Measurements from ENCODE around the gene KPNA4. TPM values are rescaled to one million over a fixed set of nuclear protein-coding genes. Genes with fewer than 3 reads are reported as not detected.
A peak's percentile ranks its signal among the peaks of the same experiment; 100 is the strongest.
"Not testable (repeated sequence)": the region's sequence is repeated elsewhere in the genome, so short reads cannot be mapped to it uniquely, and the experiment has no call there.

Gene KPNA4
- total RNA-seq, 2 experiments from 2014 or later, result 36.7 to 46.3 TPM

GRCh38 chr3:160544844-160545503 lies 20.4 kb downstream of the KPNA4 start:
- DNase-seq, result no peak
- H3K36me3 Mint-ChIP-seq (ENCODE audit: low read depth), result peaks cover 22% of the 10 kb centered on the region
- POLR2A ChIA-PET, result no interaction called here

GRCh38 chr3:160540551-160540950 lies 24.8 kb downstream of the KPNA4 start:
- ChIA-PET CTCF (no interaction called here), POLR2A (no interaction called here)
- no peak for DNase-seq
- Mint-ChIP-seq H3K27me3 (ENCODE audit: low read depth) (no peaks in the 10 kb centered on the region), H3K4me1 (ENCODE audit: low read depth) (peaks cover 14% of the 10 kb centered on the region), H3K4me3 (no peak overlapping the region), H3K27ac (no peak overlapping the region), H3K36me3 (ENCODE audit: low read depth) (peaks cover 15% of the 10 kb centered on the region), H3K9me3 (ENCODE audit: insufficient read depth) (no peaks in the 10 kb centered on the region)
- ATAC-seq, result no peak

More at GRCh38 chr3:160544844-160545503, 20.4 kb downstream of the KPNA4 start:
- H3K4me1 Mint-ChIP-seq (ENCODE audit: low read depth), result peaks cover 14% of the 10 kb centered on the region
- no peaks in the 10 kb centered on the region for H3K9me3 Mint-ChIP-seq (ENCODE audit: insufficient read depth)
- H3K27ac Mint-ChIP-seq, result no peak overlapping the region
- ATAC-seq, result no peak
- CTCF ChIA-PET, result no interaction called here
- H3K4me3 Mint-ChIP-seq, result no peak overlapping the region
- no peaks in the 10 kb centered on the region for H3K27me3 Mint-ChIP-seq (ENCODE audit: low read depth)

- CTCF ChIA-PET, result no interaction called here
- no peaks in the 10 kb centered on the region for H3K9me3 Mint-ChIP-seq (ENCODE audit: insufficient read depth)
Observed at GRCh38 chr3:160538895-160539294, 26.5 kb downstream of the KPNA4 start.

GRCh38 chr3:160537729-160538128 lies 27.6 kb downstream of the KPNA4 start:
- CTCF ChIA-PET, result no interaction called here
- POLR2A ChIA-PET, result no interaction called here
- peaks cover 11% of the 10 kb centered on the region for H3K36me3 Mint-ChIP-seq (ENCODE audit: low read depth)
- ATAC-seq (no peak), DNase-seq (no peak)
- H3K9me3 Mint-ChIP-seq (ENCODE audit: insufficient read depth), result no peaks in the 10 kb centered on the region
- no peak overlapping the region for H3K27ac Mint-ChIP-seq
- peaks cover 7% of the 10 kb centered on the region for H3K4me1 Mint-ChIP-seq (ENCODE audit: low read depth)
- no peak overlapping the region for H3K4me3 Mint-ChIP-seq
- H3K27me3 Mint-ChIP-seq (ENCODE audit: low read depth), result no peaks in the 10 kb centered on the region

More at GRCh38 chr3:160538895-160539294, 26.5 kb downstream of the KPNA4 start:
- ATAC-seq (no peak), DNase-seq (no peak)
- H3K4me3 Mint-ChIP-seq, result no peak overlapping the region
- peaks cover 7% of the 10 kb centered on the region for H3K4me1 Mint-ChIP-seq (ENCODE audit: low read depth)
- H3K36me3 Mint-ChIP-seq (ENCODE audit: low read depth), result peaks cover 11% of the 10 kb centered on the region
- no peaks in the 10 kb centered on the region for H3K27me3 Mint-ChIP-seq (ENCODE audit: low read depth)
- POLR2A ChIA-PET, result interaction anchor here (1.3 kb wide), 1 partner anchor 25 kb away, joined by 3 read pairs; no protein-coding TSS in a partner anchor
- no peak overlapping the region for H3K27ac Mint-ChIP-seq

GRCh38 chr3:160532371-160532770 lies 33.0 kb downstream of the KPNA4 start:
- ATAC-seq (no peak), DNase-seq (no peak)
- H3K36me3 Mint-ChIP-seq (ENCODE audit: low read depth), result peaks cover 31% of the 10 kb centered on the region
- ChIA-PET CTCF (no interaction called here), POLR2A (interaction anchor here (0.7 kb wide), 1 partner anchor 9 kb away, joined by 3 read pairs; no protein-coding TSS in a partner anchor)
- no peaks in the 10 kb centered on the region for H3K27me3 Mint-ChIP-seq (ENCODE audit: low read depth)
- no peaks in the 10 kb centered on the region for H3K9me3 Mint-ChIP-seq (ENCODE audit: insufficient read depth)
- H3K4me1 Mint-ChIP-seq (ENCODE audit: low read depth), result peaks cover 2% of the 10 kb centered on the region
- H3K4me3 Mint-ChIP-seq, result no peak overlapping the region
- no peak overlapping the region for H3K27ac Mint-ChIP-seq

- peaks cover 2% of the 10 kb centered on the region for H3K4me1 Mint-ChIP-seq (ENCODE audit: low read depth)
- POLR2A ChIA-PET, result no interaction called here
- no peak overlapping the region for H3K27ac Mint-ChIP-seq
- H3K27me3 Mint-ChIP-seq (ENCODE audit: low read depth), result no peaks in the 10 kb centered on the region
- no peaks in the 10 kb centered on the region for H3K9me3 Mint-ChIP-seq (ENCODE audit: insufficient read depth)
- ATAC-seq (no peak), DNase-seq (no peak)
- peaks cover 38% of the 10 kb centered on the region for H3K36me3 Mint-ChIP-seq (ENCODE audit: low read depth)
- CTCF ChIA-PET, result no interaction called here
- no peak overlapping the region for H3K4me3 Mint-ChIP-seq
Observed at GRCh38 chr3:160531311-160531710, 34.1 kb downstream of the KPNA4 start.

GRCh38 chr3:160516391-160516790 lies 49.0 kb downstream of the KPNA4 start:
- not testable (repeated sequence) for ATAC-seq

GRCh38 chr3:160501325-160501724 lies 64.0 kb downstream of the KPNA4 start:
- H3K4me3 Mint-ChIP-seq, result no peak overlapping the region
- H3K27me3 Mint-ChIP-seq (ENCODE audit: low read depth), result no peaks in the 10 kb centered on the region
- DNase-seq (no peak), ATAC-seq (no peak)
- peaks cover 49% of the 10 kb centered on the region for H3K36me3 Mint-ChIP-seq (ENCODE audit: low read depth)
- CTCF ChIA-PET, result no interaction called here
- no peaks in the 10 kb centered on the region for H3K4me1 Mint-ChIP-seq (ENCODE audit: low read depth)
- POLR2A ChIA-PET, result no interaction called here
- H3K9me3 Mint-ChIP-seq (ENCODE audit: insufficient read depth), result no peaks in the 10 kb centered on the region
- no peak overlapping the region for H3K27ac Mint-ChIP-seq

More at GRCh38 chr3:160516391-160516790, 49.0 kb downstream of the KPNA4 start:
- H3K9me3 Mint-ChIP-seq (ENCODE audit: insufficient read depth); H3K27ac Mint-ChIP-seq; H3K27me3 Mint-ChIP-seq (ENCODE audit: low read depth); H3K4me3 Mint-ChIP-seq; H3K4me1 Mint-ChIP-seq (ENCODE audit: low read depth); DNase-seq; POLR2A ChIA-PET: not testable (repeated sequence)
- peaks cover 47% of the 10 kb centered on the region for H3K36me3 Mint-ChIP-seq (ENCODE audit: low read depth)
- CTCF ChIA-PET, result interaction anchor here (1.5 kb wide), 1 partner anchor 40 kb away, joined by 4 read pairs; no protein-coding TSS in a partner anchor

- ChIA-PET POLR2A (no interaction called here), CTCF (no interaction called here)
- no peaks in the 10 kb centered on the region for H3K4me1 Mint-ChIP-seq (ENCODE audit: low read depth)
- H3K27me3 Mint-ChIP-seq (ENCODE audit: low read depth), result no peaks in the 10 kb centered on the region
- H3K9me3 Mint-ChIP-seq (ENCODE audit: insufficient read depth), result no peaks in the 10 kb centered on the region
- ATAC-seq, result no peak
- no peak for DNase-seq
- peaks cover 43% of the 10 kb centered on the region for H3K36me3 Mint-ChIP-seq (ENCODE audit: low read depth)
- H3K4me3 Mint-ChIP-seq, result no peak overlapping the region
- no peak overlapping the region for H3K27ac Mint-ChIP-seq
Observed at GRCh38 chr3:160498202-160498601, 67.2 kb downstream of the KPNA4 start.

GRCh38 chr3:160490166-160490565 lies 75.2 kb downstream of the KPNA4 start:
- H3K27me3 Mint-ChIP-seq (ENCODE audit: low read depth), result peaks cover 6% of the 10 kb centered on the region
- ATAC-seq, result no peak
- no peak overlapping the region for H3K27ac Mint-ChIP-seq
- CTCF ChIA-PET, result no interaction called here
- no peaks in the 10 kb centered on the region for H3K36me3 Mint-ChIP-seq (ENCODE audit: low read depth)
- POLR2A ChIA-PET, result no interaction called here
- H3K4me3 Mint-ChIP-seq, result no peak overlapping the region
- H3K9me3 Mint-ChIP-seq (ENCODE audit: insufficient read depth), result no peaks in the 10 kb centered on the region
- H3K4me1 Mint-ChIP-seq (ENCODE audit: low read depth), result peaks cover 5% of the 10 kb centered on the region
- DNase-seq, result no peak

GRCh38 chr3:160486459-160486869 lies 78.9 kb downstream of the KPNA4 start:
- Mint-ChIP-seq H3K4me3 (peak overlapping the region; percentile 68), H3K36me3 (ENCODE audit: low read depth) (no peaks in the 10 kb centered on the region), H3K9me3 (ENCODE audit: insufficient read depth) (no peaks in the 10 kb centered on the region), H3K27me3 (ENCODE audit: low read depth) (peaks cover 6% of the 10 kb centered on the region), H3K4me1 (ENCODE audit: low read depth) (peaks cover 6% of the 10 kb centered on the region), H3K27ac (no peak overlapping the region)
- peak; percentile 39 for DNase-seq
- ChIA-PET CTCF (interaction anchor here (1.0 to 2.3 kb wide), 4 partner anchors 8 to 323 kb away, joined by 5 to 6 read pairs (median 6); partner anchors contain the start of gene TRIM59), POLR2A (no interaction called here)
- ATAC-seq, result no peak

- ChIA-PET POLR2A (no interaction called here), CTCF (interaction anchor here (2.0 kb wide), 1 partner anchor 32 kb away, joined by 5 read pairs; the partner anchor contains the start of gene TRIM59)
- ATAC-seq, result no peak
Observed at GRCh38 chr3:160482796-160483195, 82.6 kb downstream of the KPNA4 start.

More at GRCh38 chr3:160482796-160483195, 82.6 kb downstream of the KPNA4 start:
- no peak for DNase-seq
- Mint-ChIP-seq H3K4me1 (ENCODE audit: low read depth) (peaks cover 7% of the 10 kb centered on the region), H3K9me3 (ENCODE audit: insufficient read depth) (no peaks in the 10 kb centered on the region), H3K4me3 (no peak overlapping the region), H3K36me3 (ENCODE audit: low read depth) (no peaks in the 10 kb centered on the region), H3K27me3 (ENCODE audit: low read depth) (peaks cover 6% of the 10 kb centered on the region), H3K27ac (no peak overlapping the region)

Measured in activated CD8-positive, alpha-beta T cell treated with anti-CD3 and anti-CD28 coated beads, Interleukin-2, amount 10 ng/mL, durations not matched to agents 7 days and 5 days (primary cell).